ENCODE data around the gene DVL2.
A peak's percentile ranks its signal among the peaks of the same experiment; 100 is the strongest.

Gene DVL2

DNA sequence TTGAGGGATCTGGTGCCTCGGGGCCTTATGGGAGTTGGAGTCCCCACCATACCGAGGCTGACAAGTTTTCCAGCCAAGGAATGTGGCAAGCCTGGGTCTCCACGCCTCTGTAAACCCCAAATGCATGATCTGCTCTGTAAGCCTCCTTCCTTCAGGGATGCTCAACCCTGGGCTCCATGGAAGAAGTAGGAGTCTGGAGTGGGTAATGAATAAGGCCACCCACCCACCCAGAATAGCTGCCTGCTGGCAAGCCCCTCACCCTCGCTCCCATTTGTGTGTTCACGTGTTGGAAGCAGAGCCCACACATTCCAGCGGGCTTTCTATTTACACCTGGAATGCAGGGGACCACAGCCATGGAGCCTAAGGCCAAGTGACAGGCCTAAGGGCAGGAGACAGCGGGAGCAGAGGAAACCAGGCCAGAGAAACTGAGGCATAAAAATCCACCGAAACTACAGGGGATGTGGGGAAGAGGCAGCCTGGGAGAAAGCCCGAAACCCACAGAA is 19.1 kb downstream of the DVL2 start:
- peaks cover 66% of the 10 kb centered on the region for H3K4me1 ChIP-seq
- H3K4me3 ChIP-seq = peak overlapping the region; percentile 66
- no peak for TF ChIP-seq Cebpa-rat (IDR thresholded peaks at IDR 0.05)
- H3K9me3 ChIP-seq = no peaks in the 10 kb centered on the region
- H3K4me2 ChIP-seq = peak overlapping the region; percentile 99
- peaks cover 44% of the 10 kb centered on the region for H4K20me1 ChIP-seq
- H3K27me3 ChIP-seq = no peaks in the 10 kb centered on the region
- peak overlapping the region; percentile 34 for H3K9ac ChIP-seq
- H3K36me3 ChIP-seq = peaks cover 5% of the 10 kb centered on the region
- H3K27ac ChIP-seq = peak overlapping the region; percentile 45; the same call in 1 of the 2 replicates

GRCh38 chr17:7214300-7215135 is 19.8 kb downstream of the DVL2 start:
- Histone ChIP-seq H3K27ac (peak overlapping the region; percentile 61), H4K20me1 (peaks cover 47% of the 10 kb centered on the region), H3K27me3 (no peaks in the 10 kb centered on the region), H3K4me1 (peaks cover 65% of the 10 kb centered on the region), H3K4me2 (peak overlapping the region; percentile 99), H3K9ac (peak overlapping the region; percentile 67; the same call in 1 of the 2 replicates), H3K9me3 (no peaks in the 10 kb centered on the region), H3K4me3 (peak overlapping the region; percentile 66), H3K36me3 (peaks cover 9% of the 10 kb centered on the region)
- TF ChIP-seq Cebpa-rat (IDR thresholded peaks at IDR 0.05) = no peak

GRCh38 chr17:7213895-7214299 is 20.4 kb downstream of the DVL2 start:
- peaks cover 53% of the 10 kb centered on the region for H4K20me1 ChIP-seq
- no peaks in the 10 kb centered on the region for H3K9me3 ChIP-seq
- peak; percentile 49; the same call in 1 of the 2 replicates for TF ChIP-seq Cebpa-rat (IDR thresholded peaks at IDR 0.05)
- peak overlapping the region; percentile 67; the same call in 1 of the 2 replicates for H3K9ac ChIP-seq
- peaks cover 15% of the 10 kb centered on the region for H3K36me3 ChIP-seq
- peak overlapping the region; percentile 99 for H3K4me2 ChIP-seq
- peaks cover 65% of the 10 kb centered on the region for H3K4me1 ChIP-seq
- no peaks in the 10 kb centered on the region for H3K27me3 ChIP-seq
- H3K27ac ChIP-seq = peak overlapping the region; percentile 61
- H3K4me3 ChIP-seq = peak overlapping the region; percentile 66

GRCh38 chr17:7211491-7212273 is 22.6 kb downstream of the DVL2 start:
- Histone ChIP-seq H3K4me3 (no peak overlapping the region), H3K27ac (0 out of 2 replicates have a peak overlapping the region, but pooled peaks have one; percentile 8), H3K36me3 (peaks cover 24% of the 10 kb centered on the region), H3K9ac (no peak overlapping the region), H3K4me1 (peaks cover 66% of the 10 kb centered on the region), H3K9me3 (no peaks in the 10 kb centered on the region), H3K4me2 (peak overlapping the region; percentile 63), H3K27me3 (no peaks in the 10 kb centered on the region), H4K20me1 (peaks cover 71% of the 10 kb centered on the region)
- no peak for TF ChIP-seq Cebpa-rat (IDR thresholded peaks at IDR 0.05)

DNA sequence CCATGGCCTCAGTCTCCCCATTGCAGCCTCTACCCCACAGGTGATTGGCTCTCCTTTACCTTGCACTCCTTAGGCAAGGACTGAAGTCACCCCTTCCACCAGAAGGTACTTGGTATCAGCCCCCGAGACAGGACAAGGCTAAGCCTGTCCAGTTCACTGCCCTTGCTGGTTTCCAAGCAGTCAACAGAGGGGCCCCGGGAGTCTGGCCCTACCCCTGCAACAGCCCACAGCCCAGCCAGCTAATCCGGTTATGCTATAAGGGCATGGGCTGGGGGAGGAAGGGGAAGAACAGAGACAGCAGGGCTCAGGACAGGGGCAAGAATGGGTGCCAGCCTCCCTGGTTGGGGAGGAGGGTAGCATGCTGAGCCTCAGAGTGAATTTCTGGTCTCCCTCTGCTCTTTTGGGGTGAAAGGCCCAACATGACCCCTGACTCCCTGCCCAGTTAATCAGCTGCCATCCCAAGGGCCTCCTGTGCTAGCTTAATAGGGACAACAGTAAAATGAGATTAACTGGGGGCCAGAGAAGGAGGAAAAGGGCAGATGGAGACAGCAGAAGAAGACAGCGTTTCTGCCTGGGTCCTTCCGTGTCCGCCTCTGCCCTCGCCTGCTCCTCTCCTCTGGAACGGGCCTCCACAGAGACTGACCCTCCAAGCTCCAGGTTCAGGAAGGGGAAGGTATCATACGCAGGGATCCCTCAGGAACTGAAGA is 25.4 kb downstream of the DVL2 start:
- TF ChIP-seq Cebpa-rat (IDR thresholded peaks at IDR 0.05) = no peak
- no peak overlapping the region for H3K27ac ChIP-seq
- H3K4me1 ChIP-seq = peaks cover 72% of the 10 kb centered on the region
- peaks cover 69% of the 10 kb centered on the region; the same call in 1 of the 2 replicates for H4K20me1 ChIP-seq
- H3K27me3 ChIP-seq = no peaks in the 10 kb centered on the region
- H3K9ac ChIP-seq = peak overlapping the region; percentile 41; the same call in 1 of the 2 replicates
- no peak overlapping the region for H3K4me2 ChIP-seq
- no peaks in the 10 kb centered on the region for H3K9me3 ChIP-seq
- H3K4me3 ChIP-seq = no peak overlapping the region
- peaks cover 27% of the 10 kb centered on the region for H3K36me3 ChIP-seq

DNA sequence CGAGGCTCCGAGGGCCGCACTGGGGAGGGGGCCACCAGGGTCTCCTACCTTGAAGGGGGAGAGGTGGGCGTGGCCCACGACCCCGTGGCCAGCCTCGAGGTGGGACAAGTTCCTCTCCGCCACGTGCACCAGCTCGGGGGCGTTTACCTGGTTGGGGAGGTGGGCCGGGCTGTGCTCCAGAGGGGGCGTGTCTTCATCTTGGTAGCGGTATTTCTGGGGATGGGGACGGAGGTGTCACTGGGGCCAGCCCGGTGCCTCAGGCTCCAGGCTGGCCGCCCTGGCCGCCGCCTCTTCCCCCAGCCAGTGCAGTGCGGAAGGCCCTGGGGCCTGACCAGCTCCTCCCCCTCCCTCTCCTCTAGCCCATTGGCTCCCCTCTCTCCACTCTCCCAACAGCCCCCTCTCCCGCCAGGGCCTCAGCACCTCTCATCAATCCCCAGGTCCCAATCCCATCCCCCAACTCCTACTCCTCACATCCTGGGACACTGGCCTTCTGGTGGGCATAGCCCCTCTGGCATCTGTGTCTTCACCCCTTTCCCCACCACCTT is 26.2 kb downstream of the DVL2 start:
- H3K27me3 ChIP-seq = no peaks in the 10 kb centered on the region
- TF ChIP-seq Cebpa-rat (IDR thresholded peaks at IDR 0.05) = no peak
- peaks cover 64% of the 10 kb centered on the region for H3K4me1 ChIP-seq
- no peak overlapping the region for H3K4me3 ChIP-seq
- peaks cover 67% of the 10 kb centered on the region; the same call in 1 of the 2 replicates for H4K20me1 ChIP-seq
- no peaks in the 10 kb centered on the region for H3K9me3 ChIP-seq
- no peak overlapping the region for H3K27ac ChIP-seq
- H3K9ac ChIP-seq = no peak overlapping the region
- no peak overlapping the region for H3K4me2 ChIP-seq
- H3K36me3 ChIP-seq = peaks cover 35% of the 10 kb centered on the region

GRCh38 chr17:7207120-7208001 is 27.0 kb downstream of the DVL2 start:
- peaks cover 65% of the 10 kb centered on the region; the same call in 1 of the 2 replicates for H4K20me1 ChIP-seq
- H3K9ac ChIP-seq = no peak overlapping the region
- H3K27me3 ChIP-seq = no peaks in the 10 kb centered on the region
- no peaks in the 10 kb centered on the region for H3K9me3 ChIP-seq
- no peak for TF ChIP-seq Cebpa-rat (IDR thresholded peaks at IDR 0.05)
- peaks cover 56% of the 10 kb centered on the region for H3K4me1 ChIP-seq
- no peak overlapping the region for H3K4me2 ChIP-seq
- no peak overlapping the region for H3K4me3 ChIP-seq
- 0 out of 2 replicates have a peak overlapping the region, but pooled peaks have one; percentile 18 for H3K27ac ChIP-seq
- H3K36me3 ChIP-seq = peaks cover 43% of the 10 kb centered on the region

DNA sequence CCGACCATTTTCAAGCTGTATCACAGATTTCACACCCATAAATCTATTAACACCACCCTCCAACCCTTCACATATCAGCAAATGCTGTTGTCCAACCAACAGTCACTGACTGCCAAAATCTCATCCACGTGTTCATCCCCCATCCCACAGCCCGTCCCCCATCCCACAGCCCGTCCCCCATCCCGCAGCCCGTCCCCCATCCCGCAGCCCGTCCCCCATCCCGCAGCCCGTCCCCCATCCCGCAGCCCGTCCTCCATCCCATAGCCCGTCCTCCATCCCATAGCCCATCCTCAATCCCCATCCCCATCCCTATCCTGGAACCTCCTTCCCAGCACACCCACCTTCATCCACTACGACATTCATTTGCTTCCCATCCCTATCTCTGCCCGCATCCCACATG is 28.8 kb downstream of the DVL2 start:
- Histone ChIP-seq H3K36me3 (peaks cover 60% of the 10 kb centered on the region), H3K27me3 (no peaks in the 10 kb centered on the region), H3K4me1 (peaks cover 50% of the 10 kb centered on the region), H3K9ac (peak overlapping the region; percentile 59; the same call in 1 of the 2 replicates), H3K4me3 (peak overlapping the region; percentile 64), H4K20me1 (peaks cover 59% of the 10 kb centered on the region; the same call in 1 of the 2 replicates), H3K4me2 (peak overlapping the region; percentile 80), H3K27ac (no peak overlapping the region), H3K9me3 (no peaks in the 10 kb centered on the region)
- no peak for TF ChIP-seq Cebpa-rat (IDR thresholded peaks at IDR 0.05)
